ENCODE data around the gene CPNE5.

Gene CPNE5

DNA sequence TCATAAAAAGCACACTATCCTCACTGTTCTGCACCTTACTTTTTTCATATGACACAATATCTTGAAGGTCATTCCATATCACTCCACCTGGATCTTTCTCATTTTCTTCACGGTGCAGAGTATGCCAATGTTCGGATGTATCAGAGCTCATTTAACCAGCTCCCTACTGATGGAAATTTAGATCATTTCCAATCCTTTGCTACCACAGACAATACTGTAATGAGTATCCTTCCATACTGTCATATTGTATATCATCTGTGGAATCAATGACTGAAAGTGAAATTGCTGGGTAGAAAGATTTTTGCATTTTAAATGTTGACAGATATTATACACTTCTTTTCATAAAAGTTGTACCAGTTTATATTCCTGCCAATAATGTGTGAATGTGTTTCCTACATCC lies 143.8 kb downstream of the CPNE5 start:
- no peak for DNase-seq

DNA sequence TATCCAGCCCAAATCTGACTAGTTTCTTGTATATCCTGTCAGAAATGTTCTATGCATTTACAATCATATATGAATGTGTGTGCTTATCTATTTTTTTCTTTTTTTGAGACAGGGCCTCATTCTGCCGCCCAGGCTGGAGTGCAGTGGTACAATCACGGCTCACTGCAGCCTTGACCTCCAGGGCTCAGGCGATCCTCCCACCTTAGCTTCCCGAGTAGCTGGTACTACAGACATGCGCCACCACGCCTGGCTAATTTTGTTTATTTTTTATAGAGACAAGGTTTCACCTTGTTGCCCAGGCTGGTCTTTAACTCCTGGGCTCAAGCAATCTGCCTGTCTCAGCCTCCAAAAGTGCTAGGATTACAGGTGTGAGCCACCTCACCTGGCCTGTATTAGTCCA lies 144.6 kb downstream of the CPNE5 start:
- DNase-seq: no peak

DNA sequence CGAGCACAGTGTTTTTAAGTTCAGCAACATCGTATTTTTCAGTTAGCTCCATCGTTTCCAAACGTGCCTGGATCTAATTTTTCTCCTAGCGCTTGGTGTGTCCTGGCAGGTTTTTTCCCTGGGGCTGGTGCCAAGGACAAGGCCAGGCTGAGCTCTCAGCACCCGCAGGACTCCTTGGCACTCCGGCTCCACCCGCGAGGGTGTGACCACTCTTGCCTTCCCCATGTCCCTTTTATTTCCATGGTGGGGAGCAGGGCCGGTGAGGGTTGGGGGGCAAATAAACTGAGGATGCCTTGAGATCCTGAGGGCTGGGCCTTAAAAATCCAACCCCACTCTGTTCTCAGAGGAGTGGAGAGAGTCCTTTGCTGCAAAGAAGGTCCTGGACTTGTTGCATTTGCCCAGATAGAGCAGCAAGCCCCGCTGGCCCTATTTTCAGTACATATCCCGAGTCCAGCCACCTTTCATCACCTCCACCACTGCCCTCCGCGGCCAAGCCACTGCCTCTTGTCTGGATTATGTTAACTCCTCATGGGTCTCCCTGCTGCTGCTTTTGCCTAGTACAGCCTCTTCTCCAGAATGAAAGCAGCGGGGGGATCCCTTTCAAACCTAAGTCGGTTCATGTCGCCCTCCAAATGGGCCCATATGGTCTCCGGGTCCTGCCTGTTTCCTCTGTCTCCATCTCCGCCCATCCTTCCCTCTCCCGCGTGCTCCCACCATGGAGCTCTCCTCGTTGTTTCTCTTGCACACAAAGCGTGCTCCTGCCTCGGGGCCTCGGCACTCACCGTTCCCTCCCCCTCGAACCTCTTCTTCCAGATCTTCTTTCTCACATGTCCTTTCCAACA lies 146.2 kb downstream of the CPNE5 start:
- DNase-seq: no peak

DNA sequence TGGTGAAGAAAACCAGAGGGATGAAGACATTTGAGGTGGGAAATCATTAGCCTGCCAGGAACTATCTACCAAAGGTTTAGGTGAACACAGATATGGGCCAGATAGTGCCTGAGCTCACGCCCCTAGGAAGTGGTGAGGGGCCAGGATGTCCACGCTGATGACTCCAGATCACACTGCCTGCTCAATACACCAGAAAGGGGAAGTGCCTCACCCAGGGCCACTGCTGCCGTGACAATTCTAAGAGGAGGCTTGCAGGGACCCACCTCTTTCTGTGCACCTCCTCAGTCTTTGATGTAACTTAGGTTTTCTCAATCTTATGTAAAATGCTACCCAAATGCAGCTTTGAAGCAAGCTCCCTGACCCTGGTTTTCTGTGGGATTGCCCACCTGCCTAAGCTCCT lies 147.0 kb downstream of the CPNE5 start:
- DNase-seq: no peak

DNA sequence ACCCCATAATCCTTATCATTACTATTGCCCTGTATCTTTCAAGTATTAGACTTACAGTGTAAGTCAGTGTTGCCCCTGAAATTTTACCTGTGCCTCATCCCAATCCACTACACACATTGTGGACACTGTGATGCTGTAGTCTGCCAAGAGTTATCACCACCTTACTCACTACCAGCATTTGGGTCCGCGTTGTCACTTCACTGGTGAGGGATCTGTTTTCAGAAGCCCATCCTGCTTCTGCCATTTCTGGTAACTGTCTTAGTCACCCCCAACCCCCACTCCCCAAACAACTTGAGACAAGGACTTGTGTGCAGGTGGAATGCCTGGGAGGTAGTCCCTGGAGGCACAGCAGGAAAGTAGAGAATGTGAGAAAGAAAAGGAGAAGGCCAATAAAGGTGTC lies 147.6 kb downstream of the CPNE5 start:
- DNase-seq: no peak

DNA sequence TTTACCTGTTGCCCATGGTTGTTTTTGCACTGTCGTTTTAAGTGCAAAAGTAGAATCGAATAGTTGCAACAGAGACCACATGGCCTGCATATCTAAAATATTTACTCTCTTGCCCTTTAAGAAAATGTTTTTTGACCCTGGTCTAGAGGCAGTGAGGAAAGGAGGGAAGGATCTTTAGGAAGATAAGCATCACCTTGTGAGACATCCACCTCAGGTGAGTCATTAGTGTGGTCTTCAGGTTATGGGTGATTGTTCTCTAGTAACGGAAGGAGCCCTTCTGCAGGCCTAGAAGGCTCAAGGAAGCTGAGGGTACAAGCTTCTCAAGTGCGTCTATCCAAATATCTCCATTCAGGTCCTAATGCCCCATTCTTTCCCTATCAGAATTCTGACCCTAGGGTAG lies 148.2 kb downstream of the CPNE5 start:
- DNase-seq: no peak

Measured in NCI-H2227 treated with DMSO at 0.1 percent for 48 hours (cell line).